Stimulated activated CD4-positive, alpha-beta T cell treated with anti-CD3 and anti-CD28 coated beads, Interleukin-15, amount 100 ng/mL, for 48 hours (primary cell): ENCODE measurements around the gene PTGS1.
"Not testable (repeated sequence)": the region's sequence is repeated elsewhere in the genome, so short reads cannot be mapped to it uniquely, and the experiment has no call there.

ENCODE experiments used
- DNase-seq, 2 donors: peaks; one replicate each; pipeline ENCODE4 v3.0.0-alpha.2; 2020; ENCODE audit warnings: low read depth in 2 of 2

The PTGS1 gene

GRCh38 chr9:122398371-122398924, 27.6 kb downstream of the PTGS1 start:
- no peak for DNase-seq

- DNase-seq, result no peak
These were observed 31.1 kb downstream of the PTGS1 start for GRCh38 chr9:122401896-122402295.

GRCh38 chr9:122402403-122402871, 31.6 kb downstream of the PTGS1 start:
- DNase-seq, result peak; percentile 26 to 61

GRCh38 chr9:122402874-122403273, 32.0 kb downstream of the PTGS1 start:
- DNase-seq, result no peak

GRCh38 chr9:122403381-122404000, 32.7 kb downstream of the PTGS1 start:
- DNase-seq, result no peak

GRCh38 chr9:122405304-122406069, 34.7 kb downstream of the PTGS1 start:
- DNase-seq, result not testable (repeated sequence)

- no peak for DNase-seq
These were observed 35.5 kb downstream of the PTGS1 start for GRCh38 chr9:122406070-122406890.

- not testable (repeated sequence) for DNase-seq
These were observed 43.3 kb downstream of the PTGS1 start for GRCh38 chr9:122414108-122414507.

- DNase-seq, result no peak
These were observed 47.2 kb downstream of the PTGS1 start for GRCh38 chr9:122418016-122418415.

GRCh38 chr9:122420315-122420714, 49.5 kb downstream of the PTGS1 start:
- no peak for DNase-seq

GRCh38 chr9:122425087-122425486, 54.3 kb downstream of the PTGS1 start:
- DNase-seq, result no peak

GRCh38 chr9:122426723-122427122, 55.9 kb downstream of the PTGS1 start:
- DNase-seq, result no peak

- no peak for DNase-seq
These were observed 71.7 kb downstream of the PTGS1 start for GRCh38 chr9:122442568-122442967.

- no peak for DNase-seq
These were observed 73.4 kb downstream of the PTGS1 start for GRCh38 chr9:122444041-122444733.
